ENCODE results near the gene POLN.

POLN gene

DNA sequence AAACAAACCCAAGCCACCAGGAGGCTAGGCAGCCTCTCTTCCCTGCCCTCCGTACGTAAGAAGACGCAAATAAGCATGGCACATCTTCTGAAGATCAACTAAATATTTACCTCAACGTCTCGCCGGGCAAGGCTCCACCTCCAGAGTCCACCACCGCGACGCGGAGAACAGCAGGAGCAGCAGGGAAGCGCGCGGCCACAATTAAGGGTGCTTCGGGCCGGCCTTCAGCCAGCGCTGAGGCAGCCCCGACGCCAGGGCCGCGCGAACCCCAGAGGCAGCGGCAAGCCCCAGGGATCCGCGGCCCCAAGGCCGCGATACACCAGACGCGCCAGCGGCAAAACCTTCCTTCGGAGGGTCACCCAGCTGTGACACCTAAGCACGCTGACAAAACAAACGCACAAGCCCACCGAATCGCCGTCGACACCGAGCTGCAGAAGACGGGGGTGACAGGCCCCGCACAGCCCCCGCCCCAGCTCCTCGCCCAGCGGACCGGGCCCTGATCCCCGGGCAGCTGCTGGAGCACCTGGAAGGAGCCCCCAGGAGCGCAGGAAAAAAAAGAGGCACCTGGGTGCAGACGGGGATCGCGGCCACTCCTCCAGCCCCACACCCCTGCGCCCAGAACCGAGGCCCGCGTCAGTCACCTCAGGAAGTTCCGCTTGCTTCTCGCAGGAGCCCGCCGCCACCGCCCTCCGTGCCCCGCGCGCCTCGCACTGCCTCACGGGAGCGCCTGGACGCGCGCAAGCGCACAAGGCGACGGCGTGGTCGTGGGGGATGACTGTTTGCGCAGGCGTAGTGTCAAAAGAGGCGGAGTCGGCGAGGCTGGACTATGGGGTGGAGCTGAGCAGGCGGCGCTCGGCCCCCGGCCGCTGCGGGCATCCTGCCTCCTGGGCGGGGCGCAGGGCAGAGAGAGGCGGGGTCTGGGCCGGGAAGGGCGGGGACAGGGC, at the start of gene POLN, which contains the start of gene HAUS3:
Gene POLN (minus strand): TSS at position 712 of the 944 bp plus-strand sequence. CDS start 12,890 bp downstream, outside the sequence.
Gene HAUS3 (minus strand): TSS at position 712 of the 944 bp plus-strand sequence. CDS start 1,175 bp downstream, outside the sequence.
- peak; percentile 94 for DNase-seq

- DNase-seq: no peak
These were observed 49.2 kb upstream of the POLN start for GRCh38 chr4:2290974-2291704.

DNA sequence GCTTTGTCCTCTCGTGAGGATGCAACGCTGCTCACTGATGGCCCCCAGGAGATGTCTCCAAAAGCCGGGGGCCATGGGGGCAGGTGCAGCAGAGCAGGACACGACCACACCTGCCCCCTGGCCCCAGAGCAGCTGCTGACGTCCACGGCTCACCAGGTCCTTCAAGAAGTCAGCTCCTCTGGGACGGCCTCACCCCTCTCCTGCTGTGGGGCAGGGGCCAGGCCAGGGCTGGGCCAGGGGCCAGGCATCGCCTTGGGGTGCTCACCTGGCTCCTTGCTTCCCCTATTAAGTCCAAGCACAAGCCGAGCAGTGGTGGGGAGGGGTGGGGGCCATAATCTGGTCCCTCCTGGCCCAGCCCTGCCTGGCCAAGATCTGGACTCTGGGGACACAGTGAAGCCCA, 48.6 kb upstream of the POLN start:
- DNase-seq: no peak

GRCh38 chr4:2289955-2290333, 48.0 kb upstream of the POLN start:
- DNase-seq: no peak

DNA sequence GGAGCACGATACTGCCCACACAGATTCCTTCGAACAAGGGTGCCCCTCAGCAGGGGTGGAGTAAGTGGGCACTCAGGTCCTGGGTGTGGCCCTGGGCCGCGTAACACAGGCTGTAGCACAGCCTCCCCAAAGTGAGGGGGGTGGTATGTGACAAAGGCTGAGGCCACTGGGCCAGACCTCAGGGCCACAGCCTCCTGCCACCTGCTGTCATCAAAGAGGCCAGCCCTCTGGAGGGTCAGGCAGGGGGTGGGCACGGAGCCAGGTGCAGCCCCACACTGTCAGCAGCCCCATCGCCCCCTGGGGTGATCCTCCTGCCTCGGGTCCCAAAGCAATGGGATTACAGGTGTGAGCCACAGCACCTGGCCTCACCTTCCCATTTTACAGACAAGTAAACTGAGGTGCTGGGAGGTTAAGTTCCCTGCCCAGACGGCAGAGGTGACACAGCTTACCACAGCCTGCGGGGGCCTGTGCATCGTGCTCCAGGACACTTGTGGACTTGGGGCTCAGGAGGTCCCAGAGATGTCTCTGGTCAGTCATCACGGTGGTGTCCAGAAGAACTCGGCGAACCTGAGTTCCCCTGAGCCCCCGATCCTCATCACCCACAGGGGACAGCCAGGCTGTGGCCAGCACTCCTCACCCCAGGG, 47.5 kb upstream of the POLN start:
- no peak for DNase-seq

- no peak for DNase-seq
These were observed 46.2 kb upstream of the POLN start for GRCh38 chr4:2288051-2288541.

- no peak for DNase-seq
These were observed 45.6 kb upstream of the POLN start for GRCh38 chr4:2287594-2287915.

DNA sequence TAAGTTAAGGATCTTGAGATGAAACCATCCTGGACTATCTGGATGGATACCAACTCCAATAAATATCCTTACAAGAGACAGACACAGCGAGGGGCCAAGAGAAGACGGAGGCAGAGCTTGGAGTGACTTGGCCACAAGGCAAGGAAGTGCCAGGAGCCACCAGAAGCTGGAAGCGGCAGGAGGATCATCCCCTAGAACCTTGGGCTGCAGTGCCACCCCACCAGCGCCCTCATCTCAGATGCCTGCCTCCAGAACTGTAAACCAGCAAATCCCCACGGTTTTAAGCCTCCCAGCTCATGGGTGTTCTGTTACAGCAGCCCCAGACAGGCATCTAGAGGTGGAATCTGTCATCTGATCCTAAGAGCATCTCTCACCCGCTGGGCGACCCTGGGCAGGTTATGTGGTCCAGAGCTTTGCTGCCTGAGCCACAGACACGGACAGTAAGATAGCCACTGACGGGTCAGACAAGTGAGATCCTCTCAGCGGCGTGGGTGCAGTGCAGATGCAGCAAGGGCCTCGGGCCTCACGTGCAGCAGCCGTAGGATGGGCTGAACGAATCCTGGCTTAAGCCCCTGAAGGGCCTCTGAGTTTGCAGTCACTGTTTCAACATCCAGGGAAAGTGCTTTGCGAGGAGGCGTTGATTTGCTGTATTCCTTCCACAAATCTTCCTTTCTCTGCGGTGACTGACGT, 45.1 kb upstream of the POLN start:
- DNase-seq: no peak

DNA sequence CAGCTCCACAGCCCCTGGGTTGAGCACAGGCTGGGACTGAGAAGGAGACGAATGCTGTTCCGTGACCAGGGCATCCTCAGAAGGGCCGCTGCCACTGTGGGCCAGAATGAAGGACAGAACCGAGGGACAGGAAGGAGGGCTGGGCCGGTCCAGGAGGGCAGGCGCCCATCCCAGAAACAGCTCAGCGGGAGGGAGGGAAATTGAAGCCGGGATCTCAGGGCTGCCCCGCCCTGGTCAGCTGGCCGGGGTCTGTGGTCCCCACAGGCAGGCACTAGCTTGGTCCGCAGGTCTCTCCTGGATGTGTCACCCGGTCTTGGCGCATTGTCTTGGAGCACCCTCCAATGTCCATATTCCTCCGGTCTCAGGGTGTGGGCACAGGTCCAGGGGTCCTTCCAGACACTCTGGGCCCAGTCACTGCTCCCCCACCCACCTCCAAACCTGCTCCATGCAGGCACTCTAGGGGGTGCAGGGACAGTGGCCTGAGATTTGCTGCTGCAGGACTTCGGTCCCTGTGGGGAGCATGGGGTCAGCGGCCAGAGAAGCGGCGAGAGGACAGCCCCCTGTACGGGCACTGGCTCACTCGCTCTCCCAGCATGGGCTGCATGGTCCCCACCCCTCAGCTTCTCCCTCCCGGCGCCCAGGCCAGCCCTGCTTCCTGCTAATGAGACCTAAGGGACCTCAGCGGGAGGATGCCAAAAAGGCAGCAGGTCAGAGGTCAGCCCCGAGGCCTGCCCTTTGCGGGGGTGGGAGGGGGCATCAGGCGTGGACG, 43.9 kb upstream of the POLN start:
- DNase-seq: no peak

DNA sequence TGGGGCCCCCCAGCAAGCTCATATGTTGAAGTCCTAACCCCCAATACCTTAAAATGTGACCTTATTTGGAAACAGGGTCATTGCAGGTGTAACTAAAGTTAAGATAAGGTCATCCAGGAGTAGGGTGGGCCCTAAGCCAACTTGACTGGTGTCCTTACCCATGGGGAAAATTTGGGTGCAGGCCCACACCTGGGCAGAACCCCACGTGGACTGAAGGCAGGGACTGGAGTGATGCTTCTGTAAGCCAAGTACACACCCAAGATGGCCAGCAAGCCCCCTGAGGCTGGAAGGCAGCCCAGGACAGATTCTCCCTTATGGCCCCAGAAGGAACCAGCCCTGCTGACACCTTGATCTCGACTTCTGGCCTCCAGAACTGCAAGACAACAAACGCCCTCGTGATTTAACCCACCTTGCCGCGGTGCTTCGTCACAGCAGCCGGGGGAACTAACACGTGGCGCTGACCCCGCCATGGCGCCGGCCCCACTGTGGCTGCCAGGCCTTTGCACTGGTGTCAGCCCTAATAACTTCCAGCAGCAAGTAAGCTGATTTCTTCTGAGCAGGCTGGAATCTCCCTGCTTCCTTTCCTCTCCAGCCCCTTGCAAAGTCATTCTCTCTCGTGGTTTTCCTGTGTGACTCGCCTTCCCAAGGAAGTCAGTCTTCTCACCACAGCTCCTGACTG, 43.2 kb upstream of the POLN start:
- no peak for DNase-seq

DNA sequence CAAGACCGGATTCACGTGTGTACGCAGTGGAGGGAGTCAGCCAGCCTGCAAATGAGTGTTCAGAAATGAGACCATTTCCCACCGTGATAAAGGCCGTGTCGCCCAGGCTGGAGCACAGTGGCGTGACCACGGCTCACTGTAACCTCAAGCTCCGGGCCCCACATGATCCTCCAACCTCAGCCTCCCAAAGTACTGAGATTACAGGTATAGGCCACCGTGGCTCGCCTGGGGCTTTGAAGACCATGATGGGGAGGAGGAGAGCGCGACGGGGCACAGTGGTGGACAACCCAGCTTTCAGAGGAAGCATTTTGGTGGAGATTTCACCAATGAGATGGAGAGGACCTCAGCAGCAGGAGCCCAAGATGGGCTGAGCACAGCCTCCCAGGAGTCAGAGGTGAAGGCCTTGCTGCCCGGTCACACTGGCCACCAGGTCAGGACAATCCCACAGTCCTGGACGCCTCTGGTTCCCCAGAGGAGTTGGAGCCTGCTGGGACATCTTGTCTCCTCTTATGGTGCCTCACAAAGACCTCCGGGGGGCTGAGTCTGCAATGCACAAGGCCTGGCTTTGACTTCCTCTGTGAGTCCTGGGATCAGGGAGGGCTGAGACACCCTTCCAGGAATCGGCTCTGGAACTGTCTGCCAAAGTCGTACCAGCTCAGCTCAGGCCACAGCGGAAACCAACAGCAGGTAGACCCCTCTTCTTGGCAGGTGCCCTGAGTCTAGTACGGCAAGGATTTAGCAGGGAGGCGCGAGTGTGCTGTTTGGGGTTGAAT, 42.4 kb upstream of the POLN start:
- no peak for DNase-seq

GRCh38 chr4:2283199-2283711, 41.3 kb upstream of the POLN start:
- no peak for DNase-seq

DNA sequence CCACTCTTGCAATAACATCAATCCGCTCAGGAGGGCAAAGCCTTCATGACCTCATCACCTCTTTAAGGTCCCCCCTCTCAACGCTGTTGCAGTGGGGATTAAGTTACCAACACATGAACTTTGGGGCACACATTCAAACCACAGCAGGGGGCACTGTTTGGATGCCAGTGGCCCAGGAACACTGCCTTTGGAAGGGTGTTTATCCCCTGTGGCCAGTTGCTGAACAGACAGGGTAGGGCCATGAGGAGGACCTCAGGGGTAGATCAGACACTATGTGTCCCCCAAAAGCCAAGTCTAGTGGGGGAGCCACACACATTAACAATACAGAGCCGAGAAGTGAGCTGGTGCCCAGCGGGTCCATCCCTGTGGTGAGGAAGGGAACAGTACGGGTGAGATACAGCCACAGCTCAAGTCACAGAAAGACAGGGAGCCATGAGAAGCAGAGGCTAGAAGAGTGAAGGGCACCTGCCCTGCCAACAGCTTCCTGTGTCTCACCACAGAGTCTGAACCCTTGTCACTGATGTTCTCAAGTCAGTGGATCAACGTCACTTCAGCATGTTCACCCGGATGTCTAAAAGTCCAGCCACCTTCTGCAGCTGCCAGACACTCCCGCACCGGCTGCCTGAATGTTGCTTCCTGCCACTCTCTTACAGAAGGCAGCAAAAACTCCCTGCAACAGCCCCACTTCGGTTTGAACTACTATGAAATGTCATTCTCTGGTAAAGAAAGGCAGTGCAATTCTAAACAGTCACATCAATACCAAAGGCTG, 39.8 kb upstream of the POLN start:
- no peak for DNase-seq

DNA sequence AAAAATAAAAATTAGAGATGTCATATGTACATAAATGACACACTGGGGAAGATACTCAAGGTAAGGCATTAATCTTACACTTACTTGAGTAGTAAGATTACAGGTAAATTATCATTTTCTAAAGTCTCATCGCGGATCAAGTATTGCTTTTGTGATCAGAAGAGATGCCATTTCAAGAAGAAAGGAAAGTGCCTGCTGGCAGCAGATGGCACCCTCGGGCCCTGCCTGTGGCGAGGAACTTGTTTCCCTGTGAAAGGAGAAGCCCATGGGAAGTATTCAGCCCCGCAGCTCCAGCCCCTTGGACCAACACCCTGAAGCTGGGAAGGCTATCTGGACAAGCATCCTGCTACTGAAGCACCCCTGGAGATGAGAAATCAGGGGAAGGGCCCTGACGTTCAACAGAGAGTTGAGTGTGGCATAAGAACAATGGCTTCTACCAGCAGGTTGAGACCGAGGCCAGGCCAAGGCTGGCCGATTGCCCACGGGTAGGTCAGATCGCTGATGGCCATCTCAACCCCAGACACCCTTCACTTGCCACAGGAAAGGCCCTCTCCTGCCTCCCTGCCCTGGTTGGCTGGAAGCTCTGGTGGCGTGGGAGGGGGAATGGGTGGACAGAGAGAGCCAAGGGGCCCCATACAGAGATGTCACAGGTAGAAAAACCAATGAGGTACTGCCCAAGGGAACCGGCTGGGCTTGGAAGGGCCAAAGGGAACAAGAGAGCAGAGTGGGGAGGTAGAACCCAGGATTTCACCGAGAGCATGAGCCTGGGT, 38.8 kb upstream of the POLN start:
- no peak for DNase-seq

DNA sequence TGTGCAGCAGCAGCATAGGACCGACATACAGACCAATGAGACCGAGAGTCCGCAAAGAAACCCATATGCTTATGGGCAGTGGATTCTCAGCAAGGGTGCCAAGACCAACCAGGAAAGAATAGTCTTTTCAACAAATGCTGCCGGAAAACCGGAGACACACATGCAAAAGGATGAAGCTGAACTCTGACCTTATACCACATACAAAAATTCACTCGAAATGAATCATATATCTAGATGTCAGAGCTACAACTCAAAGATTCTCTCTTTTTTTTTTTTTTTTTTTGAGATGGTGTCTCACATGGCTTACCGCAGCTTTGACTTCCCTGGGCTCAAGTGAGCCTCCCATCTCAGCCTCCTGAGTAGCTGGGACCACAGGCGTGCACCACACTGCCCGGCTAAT, 36.0 kb upstream of the POLN start:
- no peak for DNase-seq

- no peak for DNase-seq
These were observed 34.8 kb upstream of the POLN start for GRCh38 chr4:2276581-2277325.

- no peak for DNase-seq
These were observed 33.8 kb upstream of the POLN start for GRCh38 chr4:2275546-2276251.

Data from cortex of kidney (tissue), 1 donor.